ENCODE data around the gene GPR15LG.

GRCh38 chr10:84137811-84138210 is 35.8 kb upstream of the GPR15LG start:
- TF ChIP-seq POLR2AphosphoS5 (IDR thresholded peaks at IDR 0.05; ENCODE audit: borderline replicate concordance, low read depth, low read length) (no peak), EZH2 (IDR thresholded peaks at IDR 0.05) (no peak), FOXP2 (optimal IDR thresholded peaks at IDR 0.05; ENCODE audit: control extremely low read depth, extremely low read length, insufficient read depth) (no peak)
